ENCODE measurements around the gene KANK3. TPM values are rescaled to one million over a fixed set of nuclear protein-coding genes. Genes with fewer than 3 reads are reported as not detected.
"Not testable (repeated sequence)": the region's sequence is repeated elsewhere in the genome, so short reads cannot be mapped to it uniquely, and the experiment has no call there.

KANK3 gene
- total RNA-seq, 3 donors from 2014 or later (not counting 1 experiment from before 2014, with no cell fraction given), result 5.7 to 16.9 (median 8.4) TPM

DNA sequence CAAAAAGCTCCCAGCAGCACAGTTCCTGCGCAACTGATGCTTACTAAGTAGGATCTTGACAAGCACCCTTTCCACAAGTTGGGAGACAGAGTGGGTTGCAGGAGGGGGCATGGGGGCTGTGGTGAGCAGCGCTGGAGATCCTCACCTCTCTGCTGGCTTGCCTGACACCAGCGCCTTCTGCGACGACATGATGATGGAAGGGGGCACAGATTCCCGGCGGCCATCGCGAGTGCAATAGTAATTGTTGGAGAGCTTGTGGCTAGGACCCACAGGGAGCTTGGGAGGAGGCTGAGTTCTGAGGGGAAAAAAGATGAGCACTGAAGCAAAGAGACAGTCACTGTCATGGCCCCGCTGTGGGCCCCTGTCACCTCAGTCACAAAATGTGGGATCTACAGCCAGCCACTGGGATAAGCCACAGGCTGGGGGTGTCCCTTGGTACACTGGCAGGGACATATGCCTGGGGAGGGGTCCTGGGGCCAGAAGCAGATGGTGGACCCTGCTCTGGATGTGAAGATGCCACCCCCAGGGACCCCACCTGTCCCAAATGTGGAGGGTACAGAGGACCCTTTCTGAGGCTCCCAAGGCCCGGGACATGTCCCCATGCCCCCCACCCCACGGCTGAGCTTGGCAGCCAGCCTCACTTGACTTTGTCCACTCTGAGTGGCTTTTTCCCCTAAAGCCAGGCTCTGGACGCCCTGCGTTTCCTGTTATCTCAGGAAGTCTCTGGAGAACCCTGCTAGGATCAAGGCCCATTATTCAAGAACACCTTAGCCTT lies 26.5 kb downstream of the KANK3 start:
- H3K9me3 Mint-ChIP-seq, result no peaks in the 10 kb centered on the region

DNA sequence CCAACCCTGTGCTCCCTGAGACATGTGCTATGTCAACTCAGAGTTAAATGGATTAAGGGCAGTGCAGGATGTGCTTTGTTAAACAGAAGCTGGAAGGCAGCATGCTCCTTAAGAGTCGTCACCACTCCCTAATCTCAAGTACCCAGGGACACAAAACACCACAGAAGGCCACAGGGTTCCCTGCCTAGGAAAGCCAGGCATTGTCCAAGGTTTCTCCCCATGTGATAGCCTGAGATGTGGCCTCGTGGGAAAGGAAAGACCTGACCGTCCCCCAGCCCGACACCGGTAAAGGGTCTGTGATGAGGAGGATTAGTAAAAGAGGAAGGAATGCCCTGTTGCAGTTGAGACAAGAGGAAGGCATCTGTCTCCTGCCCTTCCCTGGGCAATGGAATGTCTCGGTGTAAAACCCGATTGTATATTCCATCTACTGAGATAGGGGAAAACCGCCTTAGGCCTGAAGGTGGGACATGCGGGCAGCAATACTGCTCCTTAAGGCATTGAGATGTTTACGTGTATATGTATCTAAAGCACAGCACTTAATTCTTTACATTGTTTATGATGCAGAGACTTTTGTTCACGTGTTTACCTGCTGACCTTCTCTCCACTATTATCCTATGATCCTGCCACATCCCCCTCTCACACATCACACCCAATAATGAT lies 28.0 kb downstream of the KANK3 start:
- 94% methylated on average over 11 of the region's 11 CpGs for WGBS (ENCODE audit: insufficient coverage)
- H3K27ac ChIP-seq (ENCODE audit: low read length); H3K9me3 ChIP-seq (ENCODE audit: control insufficient read depth, insufficient read depth, low read length); H3K27me3 Mint-ChIP-seq (ENCODE audit: low read depth in 2 of 2); H3K4me1 Mint-ChIP-seq; H3K9me3 Mint-ChIP-seq; ATAC-seq; H3K4me1 ChIP-seq (ENCODE audit: control insufficient read depth, insufficient read depth, low read length); intact Hi-C loops (cut with micrococcal nuclease); DNase-seq; H3K27ac Mint-ChIP-seq; H3K4me3 ChIP-seq (ENCODE audit: low read length); H3K36me3 Mint-ChIP-seq; H3K4me3 Mint-ChIP-seq; H3K27me3 ChIP-seq (ENCODE audit: control insufficient read depth, insufficient read depth, low read length): not testable (repeated sequence)
- peaks cover 34% of the 10 kb centered on the region for H3K36me3 ChIP-seq (ENCODE audit: control insufficient read depth, insufficient read depth, low read length)

More for the DNA sequence above, 26.5 kb downstream of the KANK3 start:
- Histone ChIP-seq H3K4me3 (ENCODE audit: low read length) (no peak overlapping the region), H3K4me1 (ENCODE audit: control insufficient read depth, insufficient read depth, low read length) (peaks cover 15% of the 10 kb centered on the region), H3K27me3 (ENCODE audit: control insufficient read depth, insufficient read depth, low read length) (no peaks in the 10 kb centered on the region), H3K27ac (ENCODE audit: low read length) (no peak overlapping the region), H3K36me3 (ENCODE audit: control insufficient read depth, insufficient read depth, low read length) (peaks cover 25% of the 10 kb centered on the region), H3K9me3 (ENCODE audit: control insufficient read depth, insufficient read depth, low read length) (no peaks in the 10 kb centered on the region)
- DNase-seq (no peak), ATAC-seq (no peak)
- no peaks in the 10 kb centered on the region for H3K27me3 Mint-ChIP-seq (ENCODE audit: low read depth in 2 of 2)
- WGBS (ENCODE audit: insufficient coverage), result 96% methylated on average over 14 of the region's 14 CpGs
- TF ChIP-seq, protein P1, sequence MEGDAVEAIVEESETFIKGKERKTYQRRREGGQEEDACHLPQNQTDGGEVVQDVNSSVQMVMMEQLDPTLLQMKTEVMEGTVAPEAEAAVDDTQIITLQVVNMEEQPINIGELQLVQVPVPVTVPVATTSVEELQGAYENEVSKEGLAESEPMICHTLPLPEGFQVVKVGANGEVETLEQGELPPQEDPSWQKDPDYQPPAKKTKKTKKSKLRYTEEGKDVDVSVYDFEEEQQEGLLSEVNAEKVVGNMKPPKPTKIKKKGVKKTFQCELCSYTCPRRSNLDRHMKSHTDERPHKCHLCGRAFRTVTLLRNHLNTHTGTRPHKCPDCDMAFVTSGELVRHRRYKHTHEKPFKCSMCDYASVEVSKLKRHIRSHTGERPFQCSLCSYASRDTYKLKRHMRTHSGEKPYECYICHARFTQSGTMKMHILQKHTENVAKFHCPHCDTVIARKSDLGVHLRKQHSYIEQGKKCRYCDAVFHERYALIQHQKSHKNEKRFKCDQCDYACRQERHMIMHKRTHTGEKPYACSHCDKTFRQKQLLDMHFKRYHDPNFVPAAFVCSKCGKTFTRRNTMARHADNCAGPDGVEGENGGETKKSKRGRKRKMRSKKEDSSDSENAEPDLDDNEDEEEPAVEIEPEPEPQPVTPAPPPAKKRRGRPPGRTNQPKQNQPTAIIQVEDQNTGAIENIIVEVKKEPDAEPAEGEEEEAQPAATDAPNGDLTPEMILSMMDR (IDR thresholded peaks at IDR 0.05), result no peak
- H3K27ac Mint-ChIP-seq, result no peak overlapping the region
- no peak overlapping the region for H3K4me3 Mint-ChIP-seq
- H3K4me1 Mint-ChIP-seq, result peaks cover 18 to 22% of the 10 kb centered on the region in 2 donors
- no peaks in the 10 kb centered on the region for H3K36me3 Mint-ChIP-seq
- intact Hi-C loops (cut with micrococcal nuclease), result no loop called here

DNA sequence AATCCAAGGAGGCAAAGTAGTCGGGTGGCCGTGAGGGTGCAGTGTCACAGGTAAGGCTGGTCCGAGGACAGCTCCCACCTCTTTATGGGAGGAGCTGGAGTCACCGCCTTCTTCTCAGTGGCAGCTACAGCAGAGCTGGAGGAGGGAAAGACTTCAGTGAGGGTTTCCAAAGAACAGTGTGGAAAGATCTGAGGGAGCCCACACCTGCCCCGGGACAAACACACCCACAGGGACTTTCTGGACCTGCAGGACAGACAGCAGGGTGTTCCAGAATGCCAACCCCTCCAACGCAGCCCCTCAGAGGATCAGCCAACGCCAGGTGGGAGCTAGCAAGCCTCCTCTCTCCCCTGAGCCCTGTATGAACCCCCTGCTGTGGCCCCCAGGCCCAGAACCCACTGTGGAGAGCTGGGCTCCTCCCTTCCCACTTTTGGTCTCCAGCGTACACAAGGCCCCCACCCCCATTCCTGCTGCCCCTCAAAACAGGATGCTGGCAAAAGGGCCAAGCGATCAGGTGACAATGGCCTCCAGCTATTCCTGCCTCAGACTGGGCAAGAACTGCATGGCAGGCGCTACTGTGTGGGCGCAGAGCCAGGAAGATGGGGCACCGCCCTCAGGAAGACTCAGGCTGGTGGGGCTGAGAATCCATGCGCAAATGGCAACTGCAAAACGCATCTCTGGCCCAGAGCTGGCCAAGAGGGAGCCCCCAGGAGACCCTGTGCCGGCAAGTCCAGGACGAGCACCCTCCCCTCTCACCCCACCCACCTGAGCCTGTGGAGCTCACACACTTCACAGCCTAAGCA lies 31.4 kb downstream of the KANK3 start:
- no peak overlapping the region for H3K4me3 Mint-ChIP-seq
- Histone ChIP-seq H3K9me3 (ENCODE audit: control insufficient read depth, insufficient read depth, low read length) (no peaks in the 10 kb centered on the region), H3K36me3 (ENCODE audit: control insufficient read depth, insufficient read depth, low read length) (peaks cover 36% of the 10 kb centered on the region), H3K4me1 (ENCODE audit: control insufficient read depth, insufficient read depth, low read length) (peaks cover 29% of the 10 kb centered on the region), H3K27me3 (ENCODE audit: control insufficient read depth, insufficient read depth, low read length) (no peaks in the 10 kb centered on the region), H3K4me3 (ENCODE audit: low read length) (no peak overlapping the region), H3K27ac (ENCODE audit: low read length) (no peak overlapping the region)
- DNase-seq (no peak), ATAC-seq (no peak)
- peaks cover 23% of the 10 kb centered on the region in 2 donors for H3K4me1 Mint-ChIP-seq
- H3K27me3 Mint-ChIP-seq (ENCODE audit: low read depth in 2 of 2), result no peaks in the 10 kb centered on the region
- no peaks in the 10 kb centered on the region for H3K36me3 Mint-ChIP-seq
- no peaks in the 10 kb centered on the region for H3K9me3 Mint-ChIP-seq
- TF ChIP-seq, protein P1 (IDR thresholded peaks at IDR 0.05), result no peak
- H3K27ac Mint-ChIP-seq, result no peak overlapping the region
- intact Hi-C loops (cut with micrococcal nuclease), result no loop called here
- WGBS (ENCODE audit: insufficient coverage), result 89% methylated on average over 15 of the region's 16 CpGs

Measured in natural killer cell (primary cell).